ENCODE results near the gene ENO2.

The ENO2 gene

GRCh38 chr12:6912164-6912935 is 2.0 kb upstream of the ENO2 start:
- DNase-seq (ENCODE audit: low read depth in 2 of 2, low spot score in 1 of 2): no peak

- no peak for DNase-seq (ENCODE audit: low read depth in 2 of 2, low spot score in 1 of 2)
These were observed 788 bp downstream of the ENO2 start for GRCh38 chr12:6914947-6915788.

- DNase-seq (ENCODE audit: low read depth in 2 of 2, low spot score in 1 of 2): no peak
These were observed 1.5 kb downstream of the ENO2 start for GRCh38 chr12:6915789-6916285.

- no peak for DNase-seq (ENCODE audit: low read depth in 2 of 2, low spot score in 1 of 2)
These were observed 2.2 kb downstream of the ENO2 start for GRCh38 chr12:6916426-6917200.

- DNase-seq (ENCODE audit: low read depth in 2 of 2, low spot score in 1 of 2): no peak
These were observed 3.3 kb downstream of the ENO2 start for GRCh38 chr12:6917491-6918231.

- no peak for DNase-seq (ENCODE audit: low read depth in 2 of 2, low spot score in 1 of 2)
These were observed 5.2 kb downstream of the ENO2 start for GRCh38 chr12:6919588-6919987.

- DNase-seq (ENCODE audit: low read depth in 2 of 2, low spot score in 1 of 2): no peak
These were observed 7.2 kb downstream of the ENO2 start for GRCh38 chr12:6921539-6921938.

GRCh38 chr12:6921996-6922946 is 7.9 kb downstream of the ENO2 start:
- DNase-seq (ENCODE audit: low read depth in 2 of 2, low spot score in 1 of 2): no peak

DNA sequence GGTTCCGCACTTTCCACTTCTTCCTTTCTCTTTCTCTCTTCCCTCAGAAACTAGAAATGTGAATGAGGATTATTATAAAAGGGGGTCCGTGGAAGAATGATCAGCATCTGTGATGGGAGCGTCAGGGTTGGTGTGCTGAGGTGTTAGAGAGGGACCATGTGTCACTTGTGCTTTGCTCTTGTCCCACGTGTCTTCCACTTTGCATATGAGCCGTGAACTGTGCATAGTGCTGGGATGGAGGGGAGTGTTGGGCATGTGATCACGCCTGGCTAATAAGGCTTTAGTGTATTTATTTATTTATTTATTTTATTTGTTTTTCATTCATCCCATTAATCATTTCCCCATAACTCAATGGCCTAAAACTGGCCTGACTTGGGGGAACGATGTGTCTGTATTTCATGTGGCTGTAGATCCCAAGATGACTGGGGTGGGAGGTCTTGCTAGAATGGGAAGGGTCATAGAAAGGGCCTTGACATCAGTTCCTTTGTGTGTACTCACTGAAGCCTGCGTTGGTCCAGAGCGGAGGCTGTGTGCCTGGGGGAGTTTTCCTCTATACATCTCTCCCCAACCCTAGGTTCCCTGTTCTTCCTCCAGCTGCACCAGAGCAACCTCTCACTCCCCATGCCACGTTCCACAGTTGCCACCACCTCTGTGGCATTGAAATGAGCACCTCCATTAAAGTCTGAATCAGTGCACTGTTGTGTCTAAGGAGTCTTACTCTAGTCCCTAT is 8.8 kb downstream of the ENO2 start:
- no peak for DNase-seq (ENCODE audit: low read depth in 2 of 2, low spot score in 1 of 2)

DNA sequence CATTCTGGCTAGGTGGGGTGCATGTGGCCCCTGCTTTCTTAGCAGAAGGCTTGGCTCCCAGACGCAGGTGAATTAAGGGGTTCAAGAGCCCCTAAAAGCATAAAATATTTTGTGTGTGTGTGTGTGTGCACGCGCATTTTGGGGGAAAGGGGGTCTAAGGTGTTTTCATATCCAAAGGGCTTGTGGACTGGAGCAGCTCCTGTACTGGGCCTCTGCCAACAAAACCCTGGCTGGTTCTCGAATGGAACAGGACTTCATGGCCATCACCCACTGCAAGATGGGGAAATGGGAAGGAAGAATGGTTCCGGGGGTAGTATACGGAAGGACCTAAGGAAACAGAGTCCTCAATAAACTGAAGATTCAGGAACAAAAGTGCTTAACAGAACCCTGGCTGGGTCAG is 9.5 kb downstream of the ENO2 start:
- DNase-seq (ENCODE audit: low read depth in 2 of 2, low spot score in 1 of 2): no peak

DNA sequence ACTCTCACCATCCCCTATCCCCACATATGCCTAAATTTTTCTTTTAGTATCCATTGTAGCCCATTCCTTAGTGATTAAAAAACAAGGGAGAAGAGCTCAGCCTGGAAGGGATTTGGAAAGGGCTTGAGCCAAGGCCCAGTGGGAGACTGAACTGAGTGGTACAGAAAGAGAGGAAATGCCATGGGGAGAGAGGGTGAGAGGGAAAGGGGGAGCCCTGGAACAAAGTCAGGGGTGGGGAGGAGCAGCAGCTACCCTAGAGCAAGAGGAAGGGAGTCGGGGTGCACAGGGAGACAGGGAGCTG is 10.8 kb downstream of the ENO2 start:
- DNase-seq (ENCODE audit: low read depth in 2 of 2, low spot score in 1 of 2): no peak

- DNase-seq (ENCODE audit: low read depth in 2 of 2, low spot score in 1 of 2): no peak
These were observed 11.3 kb downstream of the ENO2 start for GRCh38 chr12:6925540-6926279.

DNA sequence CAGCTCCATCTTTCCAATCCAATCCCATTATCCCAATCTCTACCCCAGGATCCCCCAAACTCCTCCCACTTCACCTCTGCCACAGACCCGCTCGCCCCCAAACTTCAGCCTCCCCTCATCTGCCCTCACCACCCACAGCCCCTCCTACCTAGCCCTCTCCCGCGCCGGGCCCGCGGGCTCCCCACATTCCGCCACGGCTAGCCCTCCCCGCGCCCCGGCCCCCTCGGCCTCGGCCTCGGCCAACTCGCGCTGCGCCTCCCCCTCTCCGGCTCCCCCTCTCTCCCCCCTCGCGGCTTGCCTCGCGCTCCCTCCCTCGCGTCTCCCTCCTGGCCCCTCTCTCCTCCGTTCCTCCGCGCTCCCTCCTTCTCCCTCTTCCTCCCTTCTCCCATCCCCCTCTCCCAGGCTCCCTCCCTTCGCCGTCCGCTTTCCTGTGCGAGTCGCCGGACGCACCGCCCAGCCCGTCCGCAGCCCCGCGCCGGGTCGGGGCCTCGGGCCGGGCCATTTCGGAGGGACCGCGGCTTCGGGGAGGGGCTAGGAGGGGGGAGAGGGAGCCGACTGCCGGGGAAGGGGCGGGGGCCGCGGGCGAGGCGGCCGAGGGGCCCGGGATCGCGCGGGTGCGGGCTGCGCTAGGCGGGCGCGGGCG is 13.1 kb downstream of the ENO2 start, which contains the start of gene ATN1:
Gene ATN1, plus strand, starts transcription at position 581 of the 643 bp plus-strand sequence. CDS start 6,043 bp downstream, outside the sequence.
- peak in 1 of 2 donors; percentile 22 for DNase-seq (ENCODE audit: low read depth in 2 of 2, low spot score in 1 of 2)

GRCh38 chr12:6928022-6928702 is 13.8 kb downstream of the ENO2 start:
- DNase-seq (ENCODE audit: low read depth in 2 of 2, low spot score in 1 of 2): no peak

GRCh38 chr12:6928703-6929407 is 14.5 kb downstream of the ENO2 start:
- DNase-seq (ENCODE audit: low read depth in 2 of 2, low spot score in 1 of 2): no peak

Data from stimulated activated CD8-positive, alpha-beta memory T cell treated with anti-CD3 and anti-CD28 coated beads, Interleukin-4, amount 100 ng/mL, for 4 hours (primary cell).